Fibroblast of peridontal ligament (primary cell): ENCODE results near the gene RASA4.
"Not testable (repeated sequence)": the region's sequence is repeated elsewhere in the genome, so short reads cannot be mapped to it uniquely, and the experiment has no call there.

Experiments used
- DNase-seq: peaks from one replicate; pipeline ENCODE4 v3.0.0-alpha.2; 2010; ENCODE audit errors: extremely low read depth

RASA4 gene

GRCh38 chr7:102606848-102607247 lies 9.7 kb downstream of the RASA4 start:
- DNase-seq, result not testable (repeated sequence)

GRCh38 chr7:102604431-102605145 lies 12.0 kb downstream of the RASA4 start:
- DNase-seq, result not testable (repeated sequence)

GRCh38 chr7:102602317-102602716 lies 14.2 kb downstream of the RASA4 start:
- not testable (repeated sequence) for DNase-seq

GRCh38 chr7:102599699-102600098 lies 16.9 kb downstream of the RASA4 start:
- DNase-seq, result not testable (repeated sequence)

DNA sequence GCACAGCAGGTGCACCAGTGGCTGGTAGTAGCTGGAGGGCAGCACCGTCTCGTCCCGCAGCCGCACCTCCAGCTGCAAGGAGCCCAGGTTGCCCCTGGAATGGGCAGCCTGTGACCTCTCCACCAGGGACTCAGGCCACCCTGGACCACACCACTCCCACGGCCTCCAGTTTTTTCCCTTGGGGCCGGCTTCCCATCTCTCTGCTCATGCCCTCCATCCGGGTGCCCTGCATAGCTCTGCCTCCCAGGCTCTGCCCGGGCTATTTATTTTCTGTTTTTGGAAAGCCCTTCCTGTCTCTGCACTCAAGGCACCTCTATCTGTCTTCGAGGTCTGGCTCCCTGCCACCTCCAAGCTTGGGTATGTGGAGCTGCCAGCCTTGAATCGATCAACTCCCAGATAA lies 20.5 kb downstream of the RASA4 start:
- DNase-seq, result not testable (repeated sequence)

GRCh38 chr7:102593637-102594334 lies 22.8 kb downstream of the RASA4 start:
- DNase-seq, result not testable (repeated sequence)

- DNase-seq, result not testable (repeated sequence)
These were observed 24.0 kb downstream of the RASA4 start for GRCh38 chr7:102592477-102593019.

DNA sequence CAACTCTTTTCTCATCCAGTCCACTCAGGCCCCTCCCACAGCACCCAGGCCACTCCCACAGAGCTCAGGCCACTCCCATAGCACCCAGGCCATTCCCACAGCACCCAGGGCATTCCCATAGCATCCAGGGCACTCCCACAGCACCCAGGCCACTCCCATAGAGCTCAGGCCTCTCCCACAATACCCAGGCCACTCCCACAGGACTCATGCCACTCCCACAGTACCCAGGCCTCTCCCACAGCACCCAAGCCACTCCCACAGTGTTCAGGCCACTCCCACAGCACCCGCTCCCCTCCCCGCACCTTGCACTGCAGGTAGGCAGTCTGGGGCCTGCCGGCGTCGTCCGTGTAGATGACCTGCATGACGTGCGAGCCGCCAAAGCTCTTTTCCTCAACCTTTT lies 26.7 kb downstream of the RASA4 start:
- not testable (repeated sequence) for DNase-seq

DNA sequence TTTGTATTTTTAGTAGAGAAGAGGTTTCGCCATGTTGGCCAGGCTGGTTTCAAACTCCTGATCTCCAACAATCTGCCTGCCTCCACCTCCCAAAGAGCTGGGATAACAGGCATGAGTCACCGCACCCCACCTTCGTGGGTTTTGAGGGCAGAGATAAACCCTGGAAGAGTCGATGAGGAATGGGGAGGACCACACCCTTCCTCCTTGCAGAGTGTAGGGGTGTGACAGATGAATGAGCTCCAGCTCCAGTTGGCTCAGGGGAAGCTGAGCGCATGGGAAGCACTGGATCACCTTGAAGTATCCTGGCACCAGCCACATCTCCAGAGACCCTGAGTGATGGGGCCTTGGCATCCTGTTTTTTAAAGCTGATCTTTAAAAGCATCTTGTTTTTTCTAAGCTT lies 33.1 kb downstream of the RASA4 start:
- not testable (repeated sequence) for DNase-seq

DNA sequence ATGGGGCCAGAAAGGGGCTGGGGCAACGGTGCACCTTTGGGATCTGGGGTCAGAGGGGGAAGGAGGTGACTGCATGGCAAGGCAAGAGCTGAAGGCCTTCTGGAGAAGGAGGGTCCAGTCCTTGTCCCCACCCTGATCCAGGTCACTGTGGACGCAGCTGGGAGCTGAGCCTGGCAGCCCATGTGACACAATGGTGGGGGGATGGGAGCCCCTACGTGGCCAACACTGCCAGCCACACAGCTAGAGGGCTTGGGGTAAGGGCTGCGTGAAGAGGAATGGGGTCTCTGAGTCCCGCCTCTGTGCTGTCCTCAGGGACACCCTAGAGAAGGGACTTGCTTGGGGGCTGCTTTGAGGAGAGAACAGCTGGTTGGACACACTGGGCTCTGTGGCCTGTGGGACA lies 34.8 kb downstream of the RASA4 start:
- not testable (repeated sequence) for DNase-seq

DNA sequence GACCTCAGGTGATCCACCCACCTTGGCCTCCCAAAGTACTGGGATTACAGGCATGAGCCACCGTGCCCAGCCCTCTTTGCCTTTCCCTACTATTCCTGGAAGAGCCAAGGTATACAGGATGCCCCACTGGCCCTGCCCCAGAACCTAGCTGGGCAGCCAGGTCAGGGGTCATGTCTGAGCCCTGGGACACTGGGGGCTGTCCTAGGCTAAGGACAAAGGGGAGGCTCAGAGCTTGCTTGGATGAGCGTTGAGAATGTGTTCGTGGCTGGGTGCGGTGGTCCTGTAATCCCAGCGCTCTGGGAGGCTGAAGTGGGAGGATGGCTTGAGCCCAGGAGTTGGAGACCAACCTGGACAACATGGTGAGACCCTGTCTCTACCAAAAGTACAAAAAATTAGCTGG lies 38.1 kb downstream of the RASA4 start:
- not testable (repeated sequence) for DNase-seq

DNA sequence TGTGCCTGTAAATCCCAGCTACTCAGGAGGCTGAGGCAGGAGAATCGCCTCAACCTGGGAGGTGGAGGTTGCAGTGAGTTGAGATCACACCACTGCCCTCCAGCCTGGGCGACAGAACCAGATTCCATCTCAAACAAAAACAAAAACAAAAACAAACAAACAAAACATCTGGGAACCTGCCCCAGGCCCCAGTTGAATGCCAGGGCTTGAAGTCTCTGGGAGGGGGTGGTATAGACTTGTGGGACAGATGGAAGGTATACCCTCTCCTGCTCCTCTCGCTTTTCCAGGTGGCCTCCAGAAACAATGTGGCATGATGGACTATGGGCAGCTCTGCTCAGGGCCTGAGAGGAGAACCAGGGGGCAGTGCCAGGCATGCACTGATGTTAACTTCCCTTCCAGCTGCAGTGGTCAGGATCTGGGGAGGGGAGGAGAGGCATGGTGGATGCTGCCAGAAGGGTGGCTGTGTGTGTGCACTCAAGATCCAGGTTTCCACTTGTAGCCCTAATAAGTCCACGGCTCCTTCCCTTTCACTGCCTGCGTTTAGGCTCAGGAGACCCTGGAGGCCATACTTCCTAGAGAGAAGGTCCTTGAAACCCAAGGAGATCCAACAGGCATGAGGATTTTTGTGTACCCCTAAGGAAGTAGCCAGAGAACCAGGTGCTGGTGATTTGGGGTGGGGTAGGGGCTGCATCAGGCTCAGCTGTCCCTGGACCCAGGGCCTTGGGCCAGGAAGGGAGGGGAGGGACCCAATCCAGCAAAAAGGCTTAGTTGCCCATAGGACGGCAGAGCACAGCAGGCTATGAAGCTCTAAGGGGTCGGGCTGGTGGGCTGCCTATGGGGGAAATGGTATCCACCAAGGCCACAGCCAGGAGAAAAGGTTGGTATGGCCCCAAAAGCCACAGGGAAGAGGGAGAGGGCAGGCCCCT lies 39.0 kb downstream of the RASA4 start:
- DNase-seq, result not testable (repeated sequence)

- DNase-seq, result not testable (repeated sequence)
These were observed 40.2 kb downstream of the RASA4 start for GRCh38 chr7:102576363-102576762.

- DNase-seq, result not testable (repeated sequence)
These were observed 41.9 kb downstream of the RASA4 start for GRCh38 chr7:102574607-102575006.

- DNase-seq, result peak; percentile 91
These were observed 44.0 kb downstream of the RASA4 start, which contains the start of gene POLR2J3 for GRCh38 chr7:102572261-102573239. TSS of gene POLR2J3 (minus strand) at chr7:102572583. CDS start at chr7:102572521, 62 bp downstream.

- not testable (repeated sequence) for DNase-seq
These were observed 47.9 kb downstream of the RASA4 start for GRCh38 chr7:102568620-102569019.

DNA sequence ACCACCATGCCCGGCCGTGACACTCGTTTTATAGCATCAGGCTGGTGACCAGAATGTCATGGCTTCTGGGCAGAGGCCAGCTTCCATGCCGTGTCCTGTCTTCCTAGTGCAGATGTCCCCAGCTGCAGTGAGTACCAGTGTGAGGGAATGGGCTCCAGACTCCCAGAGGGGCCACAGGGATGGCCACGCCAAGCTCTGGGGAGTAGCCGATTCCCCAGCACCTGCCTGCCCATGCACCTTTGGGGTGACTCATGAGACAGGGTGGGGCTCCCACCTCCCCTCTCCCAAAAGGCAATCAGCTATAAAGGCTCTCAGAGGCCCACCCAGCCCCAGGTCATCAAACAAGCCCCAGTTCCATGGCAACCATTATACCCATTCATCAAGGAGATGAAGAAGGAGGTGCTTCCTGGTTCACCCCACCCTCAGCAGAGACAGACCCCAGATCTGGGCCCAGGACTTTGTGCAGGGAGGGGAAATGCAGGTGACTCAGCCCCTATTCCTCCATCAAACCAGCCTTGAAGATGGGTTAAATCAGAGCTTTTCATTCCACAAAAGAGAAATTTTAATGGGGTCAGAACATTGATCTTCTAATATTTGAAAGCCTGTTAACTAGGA lies 65.6 kb downstream of the RASA4 start, which contains the start of gene SPDYE2:
SPDYE2 (plus strand) TSS at position 419 of the 615 bp plus-strand sequence. CDS start 2,030 bp downstream, outside the sequence.
- not testable (repeated sequence) for DNase-seq

DNA sequence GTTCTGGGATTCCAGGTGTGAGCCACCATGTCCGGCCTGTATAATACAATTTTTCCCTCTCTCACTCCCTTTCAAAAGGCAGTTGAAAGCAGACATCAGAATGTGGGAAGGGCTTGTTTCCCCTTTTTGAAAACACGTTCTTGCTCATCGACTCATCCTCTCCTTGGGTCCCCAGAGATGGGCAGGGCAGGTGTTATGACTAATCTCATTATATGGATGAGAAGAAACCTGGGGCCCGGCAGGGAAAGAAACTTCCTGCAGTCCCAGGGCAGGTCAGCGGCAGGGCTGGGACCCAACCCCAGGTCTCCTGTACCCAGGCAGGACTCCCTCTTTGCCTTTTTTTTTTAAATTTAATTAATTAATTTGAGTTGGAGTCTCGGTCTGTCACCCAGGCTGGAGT lies 70.2 kb downstream of the RASA4 start:
- not testable (repeated sequence) for DNase-seq

GRCh38 chr7:102545288-102545687 lies 71.3 kb downstream of the RASA4 start:
- DNase-seq, result not testable (repeated sequence)

- DNase-seq, result not testable (repeated sequence)
These were observed 72.2 kb downstream of the RASA4 start for GRCh38 chr7:102544372-102544771.
